Caco-2 (cell line): ENCODE results near the gene EIF2B1. TPM values are rescaled to one million over a fixed set of nuclear protein-coding genes. Genes with fewer than 3 reads are reported as not detected.

Experiments used
- BruUV-seq: library from RNA; stranded (reverse); fragments of 400-500 nt; replicated peaks from 2 replicates; lab custom pipeline; 2021; lab: Mats Ljungman, UMichigan
- CTCF ChIA-PET: fragments of 300-600 bp; sonication (Branson Sonifier 250); formaldehyde crosslinking; loops from one replicate; lab custom pipeline; 2022; ENCODE audit warnings: antibody characterized with exemption; lab: Charles Lee
- POLR2A ChIA-PET: fragments of 300-600 bp; sonication (Branson Sonifier 250); formaldehyde crosslinking; loops from one replicate; lab custom pipeline; 2022; ENCODE audit warnings: antibody characterized with exemption; lab: Charles Lee
- DNase-seq, 2 experiments: peaks; one replicate each; pipeline versions ENCODE4 v3.0.0 to v3.0.0-alpha.2; 2020 to 2022
- H3K27me3 ChIP-seq: replicated peaks from 2 replicates; pipeline ENCODE4 v1.6.0; 2011; ENCODE audit warnings: low read length; ENCODE audit not compliant: control insufficient read depth, insufficient read depth
- H3K36me3 ChIP-seq: 2 replicates; pipeline ENCODE4 v1.5.1; 2011; ENCODE audit warnings: low read length; ENCODE audit not compliant: control insufficient read depth, insufficient read depth
- H3K4me1 ChIP-seq: fragments of 250-450 bp; sonication (Bioruptor Pico); 2 replicates; pipeline ENCODE4 v1.5.1; 2020; ENCODE audit warnings: mild to moderate bottlenecking
- H3K4me3 ChIP-seq: 2 replicates; pipeline ENCODE4 v1.5.1; 2011; ENCODE audit warnings: low read depth, mild to moderate bottlenecking, control low read depth, low read length
- H3K9me3 ChIP-seq: fragments of 250-450 bp; sonication (Bioruptor Pico); 2 replicates; pipeline ENCODE4 v1.5.1; 2020; ENCODE audit warnings: mild to moderate bottlenecking, moderate library complexity
- H3K27ac Mint-ChIP-seq: one replicate; pipeline ENCODE4 v1.8.0; 2022; ENCODE audit warnings: mixed read lengths; ENCODE audit not compliant: unreplicated experiment
- H3K27me3 Mint-ChIP-seq: one replicate; pipeline ENCODE4 v1.8.0; 2022; ENCODE audit warnings: mixed read lengths; ENCODE audit not compliant: insufficient read depth, unreplicated experiment
- H3K36me3 Mint-ChIP-seq: one replicate; pipeline ENCODE4 v1.8.0; 2022; ENCODE audit warnings: mild to moderate bottlenecking, mixed read lengths; ENCODE audit not compliant: insufficient read depth, unreplicated experiment
- H3K4me1 Mint-ChIP-seq: one replicate; pipeline ENCODE4 v1.8.0; 2022; ENCODE audit warnings: low read depth, mixed read lengths; ENCODE audit not compliant: unreplicated experiment
- H3K4me3 Mint-ChIP-seq: one replicate; pipeline ENCODE4 v1.8.0; 2022; ENCODE audit warnings: mild to moderate bottlenecking, moderate library complexity, mixed read lengths; ENCODE audit not compliant: unreplicated experiment
- H3K9me3 Mint-ChIP-seq: one replicate; pipeline ENCODE4 v1.8.0; 2022; ENCODE audit warnings: mixed read lengths; ENCODE audit not compliant: unreplicated experiment
- intact Hi-C: fragments of 100-400 bp; cut with micrococcal nuclease; formaldehyde crosslinking; loops from one replicate; pipeline ENCODE4 v1.10.0; 2022; ENCODE audit not compliant: unreplicated experiment
- total RNA-seq: library from RNA; stranded (reverse); gene quantifications from 2 replicates; pipeline ENCODE4 v1.2.3, GENCODE V29; 2022
- TF ChIP-seq, protein P1 (sequence below), 2 experiments: fragments of 200-600 bp in 1 of 2; IDR thresholded peaks; 1 replicate in 1 of 2; 2 replicates in 1 of 2; pipeline versions ENCODE4 v1.5.1 to v1.8.0; 2011 to 2022; ENCODE audit warnings: antibody characterized with exemption in 1 of 2, control low read depth in 1 of 2, inconsistent platforms in 1 of 2, low read depth in 1 of 2, low read length in 1 of 2, mild to moderate bottlenecking in 1 of 2, moderate library complexity in 1 of 2; ENCODE audit not compliant: insufficient read depth in 1 of 2, severe bottlenecking in 1 of 2, unreplicated experiment in 1 of 2

EIF2B1 gene
- total RNA-seq, 1 experiment from 2014 or later = 62.1 TPM

DNA sequence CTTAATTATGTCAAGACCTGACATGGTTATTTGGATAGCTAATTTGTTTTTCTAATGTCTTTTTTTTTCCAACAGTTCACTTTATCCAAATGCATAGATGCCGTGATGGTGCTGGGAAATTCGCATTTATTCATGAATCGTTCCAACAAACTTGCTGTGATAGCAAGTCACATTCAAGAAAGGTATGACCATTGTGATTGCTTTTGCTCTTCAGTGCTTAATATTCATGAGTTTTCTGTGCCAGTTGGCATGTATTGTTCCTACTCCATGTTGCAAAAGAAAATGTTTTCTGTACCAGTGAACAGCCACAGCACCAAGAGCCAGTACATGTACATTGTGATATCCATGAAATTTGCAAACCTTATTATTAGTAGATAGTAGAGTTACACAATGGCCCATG, 11.9 kb upstream of the EIF2B1 start:
- Mint-ChIP-seq H3K4me1 (no peaks in the 10 kb centered on the region), H3K27ac (no peak overlapping the region), H3K36me3 (peaks cover 51% of the 10 kb centered on the region), H3K9me3 (no peaks in the 10 kb centered on the region), H3K4me3 (no peak overlapping the region), H3K27me3 (no peaks in the 10 kb centered on the region)
- CTCF ChIA-PET = interaction anchor here (0.6 kb wide), 1 partner anchor 387 kb away, joined by 4 read pairs; no protein-coding TSS in a partner anchor
- intact Hi-C loops = no loop called here
- no peak for DNase-seq
- Histone ChIP-seq H3K36me3 (no peaks in the 10 kb centered on the region; the same call in 1 of the 2 replicates), H3K9me3 (no peaks in the 10 kb centered on the region), H3K4me1 (no peaks in the 10 kb centered on the region), H3K4me3 (no peak overlapping the region), H3K27me3 (no peaks in the 10 kb centered on the region)
- TF ChIP-seq, protein P1, sequence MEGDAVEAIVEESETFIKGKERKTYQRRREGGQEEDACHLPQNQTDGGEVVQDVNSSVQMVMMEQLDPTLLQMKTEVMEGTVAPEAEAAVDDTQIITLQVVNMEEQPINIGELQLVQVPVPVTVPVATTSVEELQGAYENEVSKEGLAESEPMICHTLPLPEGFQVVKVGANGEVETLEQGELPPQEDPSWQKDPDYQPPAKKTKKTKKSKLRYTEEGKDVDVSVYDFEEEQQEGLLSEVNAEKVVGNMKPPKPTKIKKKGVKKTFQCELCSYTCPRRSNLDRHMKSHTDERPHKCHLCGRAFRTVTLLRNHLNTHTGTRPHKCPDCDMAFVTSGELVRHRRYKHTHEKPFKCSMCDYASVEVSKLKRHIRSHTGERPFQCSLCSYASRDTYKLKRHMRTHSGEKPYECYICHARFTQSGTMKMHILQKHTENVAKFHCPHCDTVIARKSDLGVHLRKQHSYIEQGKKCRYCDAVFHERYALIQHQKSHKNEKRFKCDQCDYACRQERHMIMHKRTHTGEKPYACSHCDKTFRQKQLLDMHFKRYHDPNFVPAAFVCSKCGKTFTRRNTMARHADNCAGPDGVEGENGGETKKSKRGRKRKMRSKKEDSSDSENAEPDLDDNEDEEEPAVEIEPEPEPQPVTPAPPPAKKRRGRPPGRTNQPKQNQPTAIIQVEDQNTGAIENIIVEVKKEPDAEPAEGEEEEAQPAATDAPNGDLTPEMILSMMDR (IDR thresholded peaks at IDR 0.05; ENCODE audit: insufficient read depth in 1 of 2, low read depth in 1 of 2, low read length in 1 of 2, severe bottlenecking in 1 of 2, unreplicated experiment in 1 of 2) = no peak
- POLR2A ChIA-PET = no interaction called here
- BruUV-seq = no TSS peak

DNA sequence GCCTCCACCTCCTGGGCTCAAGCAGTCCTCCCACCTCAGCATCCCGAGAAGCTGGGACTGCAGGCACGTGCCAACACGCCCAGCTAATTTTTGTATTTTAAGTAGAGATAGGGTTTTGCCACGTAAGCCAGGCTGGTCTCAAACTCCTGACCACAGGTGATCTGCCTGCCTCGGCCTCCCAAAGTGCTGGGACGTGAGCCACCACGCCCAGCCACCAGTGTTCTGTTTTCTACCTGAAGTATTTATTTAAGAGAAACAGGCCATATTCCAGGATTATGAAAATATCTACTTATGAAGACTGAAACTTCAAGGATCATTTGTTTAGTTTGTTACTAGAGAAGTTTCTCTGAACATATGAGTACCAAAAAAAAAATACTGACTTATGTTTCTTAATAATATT, 10.4 kb upstream of the EIF2B1 start:
- no peaks in the 10 kb centered on the region; the same call in 1 of the 2 replicates for H3K36me3 ChIP-seq
- TF ChIP-seq, protein P1 (IDR thresholded peaks at IDR 0.05; ENCODE audit: insufficient read depth in 1 of 2, low read depth in 1 of 2, low read length in 1 of 2, severe bottlenecking in 1 of 2, unreplicated experiment in 1 of 2) = no peak
- H3K27me3 ChIP-seq = no peaks in the 10 kb centered on the region
- intact Hi-C loops = no loop called here
- no TSS peak for BruUV-seq
- no peak for DNase-seq
- no peaks in the 10 kb centered on the region for H3K27me3 Mint-ChIP-seq
- H3K36me3 Mint-ChIP-seq = peaks cover 49% of the 10 kb centered on the region
- H3K4me3 ChIP-seq = no peak overlapping the region
- no peaks in the 10 kb centered on the region for H3K4me1 ChIP-seq
- H3K9me3 Mint-ChIP-seq = no peaks in the 10 kb centered on the region
- ChIA-PET CTCF (no interaction called here), POLR2A (no interaction called here)
- H3K27ac Mint-ChIP-seq = no peak overlapping the region
- H3K4me1 Mint-ChIP-seq = no peaks in the 10 kb centered on the region
- H3K9me3 ChIP-seq = no peaks in the 10 kb centered on the region
- H3K4me3 Mint-ChIP-seq = no peak overlapping the region

DNA sequence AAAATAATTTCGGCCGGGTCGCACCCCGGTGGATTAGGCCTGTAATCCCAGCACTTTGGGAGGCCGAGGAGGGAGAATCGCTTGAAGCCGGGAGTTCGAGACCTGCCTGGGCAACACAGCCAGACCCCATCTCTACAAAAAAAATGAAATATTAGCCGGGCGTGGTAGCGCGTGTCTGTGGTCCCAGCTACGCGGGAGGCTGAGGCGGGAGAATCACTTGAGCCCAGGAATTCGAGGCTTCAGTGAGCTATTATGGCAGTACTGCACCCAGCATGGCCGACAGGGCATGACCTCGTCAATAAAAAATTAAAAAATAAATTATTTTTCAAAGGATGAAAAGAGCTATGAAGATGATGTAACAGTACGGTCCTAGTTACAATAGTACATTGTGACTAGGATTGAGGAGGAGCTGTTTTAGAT, 666 bp upstream of the EIF2B1 start:
- BruUV-seq = TSS peak; percentile 92
- POLR2A ChIA-PET = interaction anchor here (0.5 kb wide), 1 partner anchor 50 kb away, joined by 3 read pairs; the partner anchor contains the start of gene TMED2
- peaks cover 42% of the 10 kb centered on the region for H3K36me3 Mint-ChIP-seq

More for the DNA sequence above, 666 bp upstream of the EIF2B1 start:
- no peaks in the 10 kb centered on the region for H3K4me1 ChIP-seq
- Mint-ChIP-seq H3K4me1 (peaks cover 9% of the 10 kb centered on the region), H3K27ac (peak overlapping the region; percentile 100), H3K4me3 (peak overlapping the region; percentile 99), H3K9me3 (no peaks in the 10 kb centered on the region), H3K27me3 (no peaks in the 10 kb centered on the region)
- intact Hi-C loops = loop anchor here (5.0 kb wide), 2 partner anchors 38 to 78 kb away; partner anchors contain the start of genes ATP6V0A2 and TCTN2
- 0 out of 2 replicates have a peak, but pooled peaks cover 1% of the 10 kb centered on the region for H3K36me3 ChIP-seq
- TF ChIP-seq, protein P1 (IDR thresholded peaks at IDR 0.05; ENCODE audit: insufficient read depth in 1 of 2, low read depth in 1 of 2, low read length in 1 of 2, severe bottlenecking in 1 of 2, unreplicated experiment in 1 of 2) = no peak
- peak overlapping the region; percentile 97 for H3K4me3 ChIP-seq
- no peaks in the 10 kb centered on the region for H3K9me3 ChIP-seq
- no peaks in the 10 kb centered on the region for H3K27me3 ChIP-seq
- no peak for DNase-seq
- CTCF ChIA-PET = no interaction called here
